Epithelial cell of alveolus of lung (primary cell): Measurements from ENCODE around the gene DNA2. TPM values are rescaled to one million over a fixed set of nuclear protein-coding genes. Genes with fewer than 3 reads are reported as not detected.

ENCODE experiments used
- total RNA-seq: library from RNA; depleted of rRNA; stranded (reverse); fragments of >200 nt; gene quantifications from 2 replicates; pipeline ENCODE4 v1.2.1, GENCODE V29; 2015

The DNA2 gene, protein sequence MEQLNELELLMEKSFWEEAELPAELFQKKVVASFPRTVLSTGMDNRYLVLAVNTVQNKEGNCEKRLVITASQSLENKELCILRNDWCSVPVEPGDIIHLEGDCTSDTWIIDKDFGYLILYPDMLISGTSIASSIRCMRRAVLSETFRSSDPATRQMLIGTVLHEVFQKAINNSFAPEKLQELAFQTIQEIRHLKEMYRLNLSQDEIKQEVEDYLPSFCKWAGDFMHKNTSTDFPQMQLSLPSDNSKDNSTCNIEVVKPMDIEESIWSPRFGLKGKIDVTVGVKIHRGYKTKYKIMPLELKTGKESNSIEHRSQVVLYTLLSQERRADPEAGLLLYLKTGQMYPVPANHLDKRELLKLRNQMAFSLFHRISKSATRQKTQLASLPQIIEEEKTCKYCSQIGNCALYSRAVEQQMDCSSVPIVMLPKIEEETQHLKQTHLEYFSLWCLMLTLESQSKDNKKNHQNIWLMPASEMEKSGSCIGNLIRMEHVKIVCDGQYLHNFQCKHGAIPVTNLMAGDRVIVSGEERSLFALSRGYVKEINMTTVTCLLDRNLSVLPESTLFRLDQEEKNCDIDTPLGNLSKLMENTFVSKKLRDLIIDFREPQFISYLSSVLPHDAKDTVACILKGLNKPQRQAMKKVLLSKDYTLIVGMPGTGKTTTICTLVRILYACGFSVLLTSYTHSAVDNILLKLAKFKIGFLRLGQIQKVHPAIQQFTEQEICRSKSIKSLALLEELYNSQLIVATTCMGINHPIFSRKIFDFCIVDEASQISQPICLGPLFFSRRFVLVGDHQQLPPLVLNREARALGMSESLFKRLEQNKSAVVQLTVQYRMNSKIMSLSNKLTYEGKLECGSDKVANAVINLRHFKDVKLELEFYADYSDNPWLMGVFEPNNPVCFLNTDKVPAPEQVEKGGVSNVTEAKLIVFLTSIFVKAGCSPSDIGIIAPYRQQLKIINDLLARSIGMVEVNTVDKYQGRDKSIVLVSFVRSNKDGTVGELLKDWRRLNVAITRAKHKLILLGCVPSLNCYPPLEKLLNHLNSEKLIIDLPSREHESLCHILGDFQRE
- total RNA-seq, result 6.5 and 7.5 TPM in 2 replicates

DNA sequence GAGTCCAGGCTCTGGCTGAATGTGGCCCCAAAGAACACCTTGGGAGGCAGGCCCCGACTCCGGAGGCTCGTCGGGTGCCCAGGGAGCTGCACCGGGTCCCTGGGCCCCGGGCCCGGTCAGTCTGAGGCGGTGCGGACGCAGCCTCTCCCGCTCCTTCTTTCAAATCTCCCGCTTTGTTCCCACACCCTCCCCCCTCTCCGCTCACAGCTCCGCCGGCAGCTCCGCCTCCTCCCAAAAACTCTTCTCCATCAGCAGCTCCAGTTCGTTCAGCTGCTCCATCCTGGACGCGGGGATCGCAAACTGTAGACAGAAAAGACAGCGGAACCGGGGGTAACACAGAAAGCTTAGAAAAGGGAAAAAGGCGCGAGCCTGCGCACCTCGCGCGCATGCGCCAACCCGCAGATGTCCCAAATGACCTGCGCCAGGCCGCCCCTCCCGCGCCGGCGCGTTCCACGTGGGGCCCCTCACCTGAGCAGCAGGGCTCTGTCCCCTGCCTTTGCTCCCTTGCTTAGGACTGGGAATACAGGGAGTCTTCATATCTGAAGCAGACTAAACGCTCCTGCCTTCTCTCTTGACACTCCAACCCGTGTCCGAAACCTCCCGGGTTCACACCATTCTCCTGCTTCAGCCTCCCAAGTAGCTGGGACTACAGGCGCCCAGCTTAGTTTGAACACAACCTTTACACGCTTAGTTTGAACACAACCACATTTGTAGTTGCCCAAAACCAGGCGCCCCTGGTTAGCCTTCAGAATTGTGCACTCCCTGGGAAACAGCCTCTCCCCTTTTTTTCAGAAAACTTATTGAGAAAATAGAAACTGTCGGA lies at the start of gene DNA2:
TSS of gene DNA2 (minus strand) at position 388 of the 823 bp plus-strand sequence. CDS start at position 279, 109 bp downstream.

DNA sequence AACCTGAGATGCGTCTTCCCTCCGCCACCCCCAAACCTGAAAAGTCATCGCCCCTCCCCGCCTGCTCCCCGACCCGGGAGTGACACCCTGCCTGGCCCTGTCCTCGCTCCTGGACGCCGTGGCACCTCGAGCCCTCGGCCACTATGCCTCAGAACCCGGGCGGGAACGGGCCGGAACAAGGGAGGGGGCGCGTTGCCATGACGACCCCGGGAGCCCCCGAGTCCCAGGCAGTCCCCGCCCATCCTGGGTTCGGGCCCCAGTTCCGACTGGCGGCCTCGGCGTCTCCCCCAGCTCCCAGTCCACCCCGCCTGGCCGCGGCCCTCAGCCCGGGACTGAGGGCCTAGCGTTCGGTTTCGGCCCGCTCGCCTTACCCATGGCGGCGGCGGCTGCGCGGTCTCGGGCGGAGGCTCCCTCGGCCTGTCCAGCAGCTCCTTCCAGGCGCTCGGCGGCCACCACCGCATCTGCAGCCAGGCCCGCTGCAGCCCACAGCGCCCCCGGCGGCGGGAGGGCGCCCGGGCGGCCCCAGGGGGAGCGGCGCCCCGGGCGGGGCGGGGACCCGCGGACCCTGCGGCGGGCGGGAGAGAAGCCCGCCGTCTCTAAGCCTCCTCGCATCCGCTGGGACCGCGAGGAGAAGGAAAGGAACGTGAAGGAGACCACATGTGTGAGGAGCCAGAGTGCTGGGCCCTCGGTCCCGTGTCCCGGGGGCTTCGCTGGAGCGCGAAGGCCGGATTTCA lies 64.8 kb downstream of the DNA2 start, which contains the start of gene RUFY2:
TSS of gene RUFY2 (minus strand) at position 463 of the 734 bp plus-strand sequence. CDS start at position 375, 88 bp downstream.

Other genes with a start within 250 kb of the DNA2 start
- 0.13 and 0.48 TPM in 2 replicates for gene ATOH7, start 239.9 kb downstream of the DNA2 start, total RNA-seq
- gene HNRNPH3, start 139.9 kb downstream of the DNA2 start, total RNA-seq, result 12.4 and 22.1 TPM in 2 replicates
- 1.0 and 2.2 TPM in 2 replicates for gene PBLD, start 139.0 kb downstream of the DNA2 start, total RNA-seq
- gene RUFY2, start 64.7 kb downstream of the DNA2 start, total RNA-seq, result 8.5 and 17.8 TPM in 2 replicates
- gene SLC25A16, start 55.5 kb upstream of the DNA2 start, total RNA-seq, result 4.9 and 25.8 TPM in 2 replicates
- 2.7 and 9.0 TPM in 2 replicates for gene TET1, start 88.4 kb upstream of the DNA2 start, total RNA-seq
- gene CCAR1, start 249.3 kb upstream of the DNA2 start, total RNA-seq, result 18.9 and 44.6 TPM in 2 replicates